ENCODE results near the gene APOO. TPM values are rescaled to one million over a fixed set of nuclear protein-coding genes. Genes with fewer than 3 reads are reported as not detected.

APOO gene
- total and polyA plus RNA-seq, 4 experiments from 2014 or later, result 5.1 to 18.9 (median 13.1) TPM

DNA sequence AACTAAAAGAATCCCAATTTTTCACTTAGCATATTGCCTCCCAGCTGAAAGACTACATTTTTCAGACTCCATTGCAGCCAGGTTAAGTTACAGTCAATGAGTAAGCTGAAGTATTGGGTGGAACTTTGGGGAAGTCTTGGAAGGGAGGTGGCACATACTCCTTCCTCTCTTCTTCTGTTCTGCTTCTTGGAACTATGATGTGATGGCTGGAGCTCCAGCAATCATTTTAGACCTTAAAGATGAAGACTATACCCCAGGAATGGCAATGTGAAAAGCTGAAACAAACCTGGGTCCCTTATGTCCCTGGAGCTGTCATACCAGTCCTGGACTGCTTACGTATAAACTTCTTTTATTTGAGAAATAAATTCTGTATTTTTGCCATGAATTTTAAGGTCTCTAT, 93.9 kb downstream of the APOO start:
- Mint-ChIP-seq H3K4me3 (no peak overlapping the region), H3K27ac (no peak overlapping the region), H3K4me1 (no peaks in the 10 kb centered on the region), H3K27me3 (peaks cover 0 to 3% of the 10 kb centered on the region in 2 donors), H3K9me3 (peaks cover 0 to 9% (median 0%) of the 10 kb centered on the region in 8 donors), H3K36me3 (no peaks in the 10 kb centered on the region)
- Histone ChIP-seq H3K9me3 (ENCODE audit: control insufficient read depth in 1 of 2, low read length in 2 of 2) (no peaks in the 10 kb centered on the region), H3K36me3 (ENCODE audit: insufficient read depth, low read length) (no peaks in the 10 kb centered on the region), H3K27me3 (ENCODE audit: insufficient read depth, low read length) (no peaks in the 10 kb centered on the region), H3K27ac (ENCODE audit: low read depth, low read length) (no peak overlapping the region), H3K4me3 (ENCODE audit: low read length in 2 of 2) (no peak overlapping the region), H3K4me1 (ENCODE audit: insufficient read depth, low read length) (no peaks in the 10 kb centered on the region)
- intact Hi-C loops (cut with micrococcal nuclease), result no loop called here
- no peak for DNase-seq
- CTCF ChIA-PET (ENCODE audit: partially characterized antibody), result no interaction called here
- POLR2A ChIA-PET (ENCODE audit: partially characterized antibody), result no interaction called here

DNA sequence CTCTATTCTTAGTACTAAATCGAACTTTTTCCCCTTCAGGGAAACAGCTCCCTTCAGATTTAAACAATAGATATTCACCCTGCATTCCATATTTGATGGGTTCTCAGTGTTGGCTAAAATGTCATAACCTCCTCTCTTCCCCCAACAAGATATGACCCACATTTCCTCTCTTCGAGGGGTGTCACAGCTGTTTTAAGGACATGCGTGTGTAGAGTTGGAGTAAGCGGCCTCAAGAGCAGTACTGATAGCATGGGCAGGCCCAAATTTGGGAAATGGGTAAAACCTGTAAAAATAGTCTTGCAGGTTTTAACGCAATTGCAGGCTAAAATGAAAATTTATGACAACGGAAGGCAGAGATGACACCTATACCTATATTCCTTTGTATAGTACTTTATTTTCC, 96.1 kb downstream of the APOO start:
- H3K4me1 Mint-ChIP-seq, result no peaks in the 10 kb centered on the region
- DNase-seq, result no peak
- Histone ChIP-seq H3K36me3 (ENCODE audit: insufficient read depth, low read length) (no peaks in the 10 kb centered on the region), H3K9me3 (ENCODE audit: control insufficient read depth in 1 of 2, low read length in 2 of 2) (no peaks in the 10 kb centered on the region), H3K27me3 (ENCODE audit: insufficient read depth, low read length) (no peaks in the 10 kb centered on the region), H3K4me3 (ENCODE audit: low read length in 2 of 2) (no peak overlapping the region), H3K4me1 (ENCODE audit: insufficient read depth, low read length) (no peaks in the 10 kb centered on the region), H3K27ac (ENCODE audit: low read depth, low read length) (no peak overlapping the region)
- H3K27me3 Mint-ChIP-seq, result peaks cover 0 to 3% of the 10 kb centered on the region in 2 donors
- peaks cover 0 to 9% (median 0%) of the 10 kb centered on the region in 8 donors for H3K9me3 Mint-ChIP-seq
- no peaks in the 10 kb centered on the region for H3K36me3 Mint-ChIP-seq
- no peak overlapping the region for H3K4me3 Mint-ChIP-seq
- ChIA-PET POLR2A (ENCODE audit: partially characterized antibody) (no interaction called here), CTCF (ENCODE audit: partially characterized antibody) (no interaction called here)
- intact Hi-C loops (cut with micrococcal nuclease), result no loop called here
- no peak overlapping the region for H3K27ac Mint-ChIP-seq

DNA sequence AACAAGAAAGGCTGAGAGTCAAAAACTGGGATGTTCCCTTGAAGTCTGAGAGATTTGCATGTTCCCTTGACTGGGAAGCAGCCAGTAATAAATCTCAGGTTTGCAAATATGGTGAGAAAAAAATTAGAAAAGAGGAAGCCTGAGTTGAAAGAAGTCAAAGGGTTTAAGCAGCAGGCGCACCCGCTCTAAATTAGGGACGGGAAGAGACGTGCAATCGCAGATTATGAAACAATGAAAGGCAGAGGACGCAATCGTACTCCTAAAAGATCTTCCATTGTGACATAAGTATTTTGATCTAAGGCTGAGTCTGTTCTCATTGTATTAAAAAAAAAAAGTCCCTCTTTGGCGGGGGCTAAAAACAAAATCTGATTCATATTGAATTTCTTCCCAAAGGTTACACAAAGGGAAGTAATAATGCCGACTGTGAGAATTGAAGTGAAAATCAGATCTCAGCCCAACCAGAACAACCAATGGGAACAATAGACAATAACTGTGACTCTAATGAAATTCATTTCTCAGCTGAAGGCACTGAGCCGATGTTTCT, 96.6 kb downstream of the APOO start:
- intact Hi-C loops (cut with micrococcal nuclease), result no loop called here
- no peak overlapping the region for H3K27ac ChIP-seq (ENCODE audit: low read depth, low read length)
- no peak overlapping the region for H3K27ac Mint-ChIP-seq
- H3K27me3 Mint-ChIP-seq, result peaks cover 0 to 3% of the 10 kb centered on the region in 2 donors
- H3K9me3 ChIP-seq (ENCODE audit: control insufficient read depth in 1 of 2, low read length in 2 of 2), result no peaks in the 10 kb centered on the region
- no peaks in the 10 kb centered on the region for H3K4me1 Mint-ChIP-seq
- ChIA-PET CTCF (ENCODE audit: partially characterized antibody) (no interaction called here), POLR2A (ENCODE audit: partially characterized antibody) (no interaction called here)
- no peaks in the 10 kb centered on the region for H3K27me3 ChIP-seq (ENCODE audit: insufficient read depth, low read length)
- H3K36me3 Mint-ChIP-seq, result no peaks in the 10 kb centered on the region
- H3K36me3 ChIP-seq (ENCODE audit: insufficient read depth, low read length), result no peaks in the 10 kb centered on the region
- no peak overlapping the region for H3K4me3 Mint-ChIP-seq
- H3K4me3 ChIP-seq (ENCODE audit: low read length in 2 of 2), result no peak overlapping the region
- no peaks in the 10 kb centered on the region for H3K4me1 ChIP-seq (ENCODE audit: insufficient read depth, low read length)
- no peak for DNase-seq
- H3K9me3 Mint-ChIP-seq, result peaks cover 0 to 9% (median 0%) of the 10 kb centered on the region in 8 donors

DNA sequence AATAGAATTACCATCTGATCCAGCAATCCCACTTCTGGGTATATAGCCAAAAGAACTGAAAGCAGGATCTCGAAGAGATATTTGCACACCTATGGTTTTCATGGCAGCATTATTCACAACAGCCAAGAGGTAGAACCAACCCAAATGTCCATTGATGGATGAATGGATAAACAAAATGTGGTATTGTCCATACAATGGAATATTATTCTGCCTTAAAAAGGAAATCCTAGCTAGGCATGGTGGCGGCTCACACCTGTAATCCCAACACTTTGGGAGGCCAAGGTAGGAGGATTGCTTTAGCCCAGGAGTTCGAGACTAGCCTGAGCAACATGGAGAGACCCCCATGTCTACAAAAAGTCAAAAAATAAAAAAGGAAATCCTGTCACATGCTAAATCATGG, 97.5 kb downstream of the APOO start:
- ChIA-PET CTCF (ENCODE audit: partially characterized antibody) (no interaction called here), POLR2A (ENCODE audit: partially characterized antibody) (no interaction called here)
- Histone ChIP-seq H3K9me3 (ENCODE audit: control insufficient read depth in 1 of 2, low read length in 2 of 2) (no peaks in the 10 kb centered on the region), H3K36me3 (ENCODE audit: insufficient read depth, low read length) (no peaks in the 10 kb centered on the region), H3K27me3 (ENCODE audit: insufficient read depth, low read length) (no peaks in the 10 kb centered on the region), H3K4me1 (ENCODE audit: insufficient read depth, low read length) (no peaks in the 10 kb centered on the region), H3K27ac (ENCODE audit: low read depth, low read length) (no peak overlapping the region), H3K4me3 (ENCODE audit: low read length in 2 of 2) (no peak overlapping the region)
- Mint-ChIP-seq H3K36me3 (no peaks in the 10 kb centered on the region), H3K4me1 (no peaks in the 10 kb centered on the region), H3K27me3 (peaks cover 0 to 3% of the 10 kb centered on the region in 2 donors), H3K9me3 (peaks cover 0 to 9% (median 0%) of the 10 kb centered on the region in 8 donors), H3K27ac (no peak overlapping the region), H3K4me3 (no peak overlapping the region)
- intact Hi-C loops (cut with micrococcal nuclease), result no loop called here
- no peak for DNase-seq

DNA sequence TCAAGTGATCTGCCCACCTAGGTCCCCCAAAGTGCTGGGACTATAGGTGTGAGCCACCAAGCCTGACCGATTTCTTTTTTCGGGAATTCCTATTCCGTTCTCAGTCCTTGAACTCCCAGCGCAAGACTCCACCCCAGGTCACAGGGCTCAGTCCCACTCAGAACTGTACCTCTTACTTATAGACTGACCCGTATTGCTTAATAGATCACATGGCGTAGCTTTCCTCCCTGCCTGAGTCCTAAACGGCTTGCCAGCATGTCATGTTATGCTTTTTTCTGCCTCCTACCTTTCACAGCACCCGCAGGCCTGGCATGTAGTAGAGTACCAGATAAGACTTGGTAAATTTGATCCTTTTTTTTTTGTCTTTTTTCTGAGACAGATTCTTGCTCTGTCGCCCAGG, 102.3 kb downstream of the APOO start:
- no peaks in the 10 kb centered on the region for H3K27me3 Mint-ChIP-seq
- H3K4me3 ChIP-seq (ENCODE audit: low read length in 2 of 2), result no peak overlapping the region
- no peak for DNase-seq
- H3K36me3 ChIP-seq (ENCODE audit: insufficient read depth, low read length), result no peaks in the 10 kb centered on the region
- no peaks in the 10 kb centered on the region for H3K36me3 Mint-ChIP-seq
- POLR2A ChIA-PET (ENCODE audit: partially characterized antibody), result no interaction called here
- H3K27ac Mint-ChIP-seq, result no peak overlapping the region
- no peak overlapping the region for H3K4me3 Mint-ChIP-seq
- CTCF ChIA-PET (ENCODE audit: partially characterized antibody), result interaction anchor here (0.8 kb wide), 1 partner anchor 14 kb away, joined by 3 read pairs; no protein-coding TSS in a partner anchor
- H3K9me3 Mint-ChIP-seq, result no peaks in the 10 kb centered on the region
- intact Hi-C loops (cut with micrococcal nuclease), result no loop called here
- H3K9me3 ChIP-seq (ENCODE audit: control insufficient read depth in 1 of 2, low read length in 2 of 2), result no peaks in the 10 kb centered on the region
- H3K4me1 Mint-ChIP-seq, result peaks cover 0 to 4% (median 2%) of the 10 kb centered on the region in 4 donors
- no peaks in the 10 kb centered on the region for H3K27me3 ChIP-seq (ENCODE audit: insufficient read depth, low read length)
- H3K27ac ChIP-seq (ENCODE audit: low read depth, low read length), result no peak overlapping the region
- H3K4me1 ChIP-seq (ENCODE audit: insufficient read depth, low read length), result no peaks in the 10 kb centered on the region

DNA sequence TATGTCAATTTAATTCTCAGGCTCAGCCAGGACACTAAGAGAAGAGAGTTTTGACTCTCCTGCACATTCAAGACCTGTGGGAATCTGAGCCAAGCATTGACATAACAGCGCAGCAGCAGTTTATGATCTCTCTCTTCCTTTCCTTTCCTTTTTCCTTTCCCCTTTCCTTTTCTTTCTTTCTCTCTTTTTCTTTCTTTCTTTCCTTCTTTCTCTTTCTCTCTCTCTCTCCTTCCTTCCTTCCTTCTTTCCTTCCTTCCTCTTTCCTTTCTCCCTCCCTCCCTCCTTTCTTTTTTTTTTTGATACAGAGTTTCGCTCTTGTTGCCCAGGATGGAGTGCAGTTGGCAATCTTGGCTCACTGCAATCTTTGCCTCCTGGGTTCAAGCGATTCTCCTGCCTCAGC, 103.2 kb downstream of the APOO start:
- intact Hi-C loops (cut with micrococcal nuclease), result no loop called here
- no peaks in the 10 kb centered on the region for H3K4me1 ChIP-seq (ENCODE audit: insufficient read depth, low read length)
- Mint-ChIP-seq H3K4me1 (peaks cover 0 to 4% (median 2%) of the 10 kb centered on the region in 4 donors), H3K27ac (no peak overlapping the region), H3K36me3 (no peaks in the 10 kb centered on the region), H3K4me3 (no peak overlapping the region), H3K9me3 (no peaks in the 10 kb centered on the region), H3K27me3 (no peaks in the 10 kb centered on the region)
- H3K36me3 ChIP-seq (ENCODE audit: insufficient read depth, low read length), result no peaks in the 10 kb centered on the region
- no peaks in the 10 kb centered on the region for H3K9me3 ChIP-seq (ENCODE audit: control insufficient read depth in 1 of 2, low read length in 2 of 2)
- no peaks in the 10 kb centered on the region for H3K27me3 ChIP-seq (ENCODE audit: insufficient read depth, low read length)
- no peak for DNase-seq
- ChIA-PET POLR2A (ENCODE audit: partially characterized antibody) (no interaction called here), CTCF (ENCODE audit: partially characterized antibody) (no interaction called here)
- H3K4me3 ChIP-seq (ENCODE audit: low read length in 2 of 2), result no peak overlapping the region
- H3K27ac ChIP-seq (ENCODE audit: low read depth, low read length), result no peak overlapping the region

DNA sequence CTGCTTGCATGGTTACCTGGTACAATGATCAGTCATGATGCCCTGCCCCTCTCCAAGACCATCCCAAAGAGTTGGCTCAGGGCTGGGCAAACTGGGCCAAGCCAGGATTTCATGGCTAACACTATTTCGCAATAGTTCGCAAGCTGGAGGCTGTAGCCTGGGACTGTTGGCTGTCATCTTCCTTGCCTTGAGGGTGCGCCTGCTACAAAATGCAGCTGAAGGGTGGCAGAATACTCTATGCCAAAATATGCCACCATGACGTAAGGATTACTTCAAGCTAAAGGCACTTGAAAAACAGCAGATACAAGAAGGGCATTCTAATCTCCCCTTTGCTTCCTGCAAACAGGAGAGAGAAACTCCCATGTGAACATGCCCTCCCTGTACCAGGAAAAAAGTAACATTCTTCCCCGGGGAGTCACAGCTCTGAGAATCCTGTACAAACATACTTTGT, 103.8 kb downstream of the APOO start:
- no peaks in the 10 kb centered on the region for H3K27me3 Mint-ChIP-seq

DNA sequence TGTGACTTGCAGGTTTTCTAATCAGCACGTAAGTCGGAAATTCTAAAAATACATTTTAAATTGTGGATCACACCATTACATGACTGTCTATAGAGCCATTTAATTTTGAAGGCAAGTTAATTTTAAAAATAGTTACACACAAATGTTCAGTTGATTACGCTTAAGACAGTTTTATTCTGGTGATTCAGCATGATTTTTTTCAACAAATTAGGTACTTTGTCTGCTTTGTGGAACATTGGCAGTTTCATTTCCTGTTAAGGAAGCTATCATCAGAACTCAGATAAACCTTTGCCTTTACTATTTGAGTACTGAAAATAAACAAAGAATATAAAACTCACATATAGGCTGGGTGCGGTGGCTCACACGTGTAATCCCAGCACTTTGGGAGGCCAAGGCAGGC, 105.3 kb downstream of the APOO start:
- no peak overlapping the region for H3K27ac Mint-ChIP-seq
- Histone ChIP-seq H3K4me3 (ENCODE audit: low read length in 2 of 2) (no peak overlapping the region), H3K27ac (ENCODE audit: low read depth, low read length) (no peak overlapping the region), H3K27me3 (ENCODE audit: insufficient read depth, low read length) (no peaks in the 10 kb centered on the region), H3K9me3 (ENCODE audit: control insufficient read depth in 1 of 2, low read length in 2 of 2) (no peaks in the 10 kb centered on the region), H3K4me1 (ENCODE audit: insufficient read depth, low read length) (no peaks in the 10 kb centered on the region), H3K36me3 (ENCODE audit: insufficient read depth, low read length) (no peaks in the 10 kb centered on the region)
- peaks cover 0 to 4% (median 2%) of the 10 kb centered on the region in 4 donors for H3K4me1 Mint-ChIP-seq
- H3K27me3 Mint-ChIP-seq, result no peaks in the 10 kb centered on the region
- no peaks in the 10 kb centered on the region for H3K9me3 Mint-ChIP-seq
- ChIA-PET POLR2A (ENCODE audit: partially characterized antibody) (no interaction called here), CTCF (ENCODE audit: partially characterized antibody) (no interaction called here)
- intact Hi-C loops (cut with micrococcal nuclease), result no loop called here
- no peak overlapping the region for H3K4me3 Mint-ChIP-seq
- no peak for DNase-seq
- no peaks in the 10 kb centered on the region for H3K36me3 Mint-ChIP-seq

More for the DNA sequence above, 103.8 kb downstream of the APOO start:
- no peak overlapping the region for H3K27ac Mint-ChIP-seq
- intact Hi-C loops (cut with micrococcal nuclease), result no loop called here
- no peaks in the 10 kb centered on the region for H3K36me3 ChIP-seq (ENCODE audit: insufficient read depth, low read length)
- ChIA-PET POLR2A (ENCODE audit: partially characterized antibody) (no interaction called here), CTCF (ENCODE audit: partially characterized antibody) (interaction anchor here (1.4 kb wide), 1 partner anchor 111 kb away, joined by 3 read pairs; no protein-coding TSS in a partner anchor)
- H3K9me3 Mint-ChIP-seq, result no peaks in the 10 kb centered on the region
- no peak overlapping the region for H3K4me3 ChIP-seq (ENCODE audit: low read length in 2 of 2)
- no peaks in the 10 kb centered on the region for H3K36me3 Mint-ChIP-seq
- no peaks in the 10 kb centered on the region for H3K4me1 ChIP-seq (ENCODE audit: insufficient read depth, low read length)
- no peaks in the 10 kb centered on the region for H3K9me3 ChIP-seq (ENCODE audit: control insufficient read depth in 1 of 2, low read length in 2 of 2)
- H3K27ac ChIP-seq (ENCODE audit: low read depth, low read length), result no peak overlapping the region
- peaks cover 0 to 4% (median 2%) of the 10 kb centered on the region in 4 donors for H3K4me1 Mint-ChIP-seq
- H3K27me3 ChIP-seq (ENCODE audit: insufficient read depth, low read length), result no peaks in the 10 kb centered on the region
- DNase-seq, result no peak
- H3K4me3 Mint-ChIP-seq, result no peak overlapping the region

All from CD4-positive, alpha-beta memory T cell (primary cell).